ENCODE measurements around the gene TPI1.
"Not testable (repeated sequence)": the region's sequence is repeated elsewhere in the genome, so short reads cannot be mapped to it uniquely, and the experiment has no call there.

Gene TPI1

GRCh38 chr12:6869049-6870021 is 2.0 kb downstream of the TPI1 start:
- DNase-seq (ENCODE audit: low read depth) = peak; percentile 72

GRCh38 chr12:6870304-6870703 is 3.0 kb downstream of the TPI1 start:
- DNase-seq (ENCODE audit: low read depth) = not testable (repeated sequence)

GRCh38 chr12:6871052-6871957 is 4.0 kb downstream of the TPI1 start:
- no peak for DNase-seq (ENCODE audit: low read depth)

- DNase-seq (ENCODE audit: low read depth) = peak; percentile 82
Measured at GRCh38 chr12:6872073-6873048, 5.0 kb downstream of the TPI1 start.

- peak; percentile 99 for DNase-seq (ENCODE audit: low read depth)
Measured at GRCh38 chr12:6873094-6874014, 6.0 kb downstream of the TPI1 start, which contains the start of gene SPSB2. Gene SPSB2, minus strand, starts transcription at chr12:6873303. Its CDS starts 402 bp downstream, at chr12:6872901.

GRCh38 chr12:6874015-6874368 is 6.7 kb downstream of the TPI1 start:
- not testable (repeated sequence) for DNase-seq (ENCODE audit: low read depth)

GRCh38 chr12:6879824-6880223 is 12.5 kb downstream of the TPI1 start:
- not testable (repeated sequence) for DNase-seq (ENCODE audit: low read depth)

GRCh38 chr12:6883252-6883651 is 15.9 kb downstream of the TPI1 start:
- no peak for DNase-seq (ENCODE audit: low read depth)

GRCh38 chr12:6883683-6884082 is 16.4 kb downstream of the TPI1 start:
- DNase-seq (ENCODE audit: low read depth) = no peak

- DNase-seq (ENCODE audit: low read depth) = no peak
Measured at GRCh38 chr12:6884539-6884938, 17.2 kb downstream of the TPI1 start.

GRCh38 chr12:6886206-6886999 is 19.1 kb downstream of the TPI1 start:
- DNase-seq (ENCODE audit: low read depth) = not testable (repeated sequence)

GRCh38 chr12:6887460-6887859 is 20.1 kb downstream of the TPI1 start:
- no peak for DNase-seq (ENCODE audit: low read depth)

GRCh38 chr12:6888360-6888759 is 21.0 kb downstream of the TPI1 start:
- DNase-seq (ENCODE audit: low read depth) = no peak

- DNase-seq (ENCODE audit: low read depth) = not testable (repeated sequence)
Measured at GRCh38 chr12:6888794-6889193, 21.5 kb downstream of the TPI1 start.

GRCh38 chr12:6889775-6890573 is 22.6 kb downstream of the TPI1 start:
- DNase-seq (ENCODE audit: low read depth) = not testable (repeated sequence)

- peak; percentile 97 for DNase-seq (ENCODE audit: low read depth)
Measured at GRCh38 chr12:6890789-6891645, 23.7 kb downstream of the TPI1 start.

GRCh38 chr12:6891646-6892001 is 24.3 kb downstream of the TPI1 start:
- DNase-seq (ENCODE audit: low read depth) = no peak

- DNase-seq (ENCODE audit: low read depth) = not testable (repeated sequence)
Measured at GRCh38 chr12:6892683-6893082, 25.4 kb downstream of the TPI1 start.
